ENCODE data around the gene MAP2.
A peak's percentile ranks its signal among the peaks of the same experiment; 100 is the strongest.

- TF ChIP-seq POLR2A (IDR thresholded peaks at IDR 0.05; ENCODE audit: low read depth, low read length) (no peak), CTCF (IDR thresholded peaks at IDR 0.05; ENCODE audit: extremely low read depth in 1 of 2, insufficient read depth in 1 of 2, low read depth in 1 of 2, low read length in 2 of 2) (no peak), POLR2AphosphoS5 (IDR thresholded peaks at IDR 0.05; ENCODE audit: insufficient read depth, low read depth, low read length) (no peak), FOS (IDR thresholded peaks at IDR 0.05; ENCODE audit: borderline replicate concordance, insufficient read depth, low read length) (peak; percentile 91), JUN (IDR thresholded peaks at IDR 0.05; ENCODE audit: borderline replicate concordance, insufficient read depth, insufficient read length, low read depth) (peak; percentile 78)
- TF ChIP-seq, protein P1, sequence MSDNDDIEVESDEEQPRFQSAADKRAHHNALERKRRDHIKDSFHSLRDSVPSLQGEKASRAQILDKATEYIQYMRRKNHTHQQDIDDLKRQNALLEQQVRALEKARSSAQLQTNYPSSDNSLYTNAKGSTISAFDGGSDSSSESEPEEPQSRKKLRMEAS (IDR thresholded peaks at IDR 0.05; ENCODE audit: insufficient read depth, insufficient read length) = no peak
These were observed 40.6 kb upstream of the MAP2 start for GRCh38 chr2:209383212-209383611.

Measured in endothelial cell of umbilical vein (primary cell).